Measurements from ENCODE around the gene PDE7B. TPM values are rescaled to one million over a fixed set of nuclear protein-coding genes. Genes with fewer than 3 reads are reported as not detected.

Gene PDE7B
- total RNA-seq, 3 donors from 2014 or later = 2.1 to 4.0 (median 2.2) TPM

GRCh38 chr6:135971351-135971750 lies 119.8 kb downstream of the PDE7B start:
- DNase-seq (no peak), ATAC-seq (no peak)
- intact Hi-C loops (cut with DNase I, micrococcal nuclease) = no loop called here
- Histone ChIP-seq H3K9me3 (no peaks in the 10 kb centered on the region), H3K4me3 (no peak overlapping the region), H3K4me1 (ENCODE audit: low read depth) (no peaks in the 10 kb centered on the region), H3K36me3 (ENCODE audit: low read depth) (no peaks in the 10 kb centered on the region)
- TF ChIP-seq CTCF (IDR thresholded peaks at IDR 0.05) = no peak

GRCh38 chr6:135972150-135972549 lies 120.6 kb downstream of the PDE7B start:
- TF ChIP-seq CTCF (IDR thresholded peaks at IDR 0.05) = no peak
- no peak for ATAC-seq
- intact Hi-C loops (cut with DNase I, micrococcal nuclease) = no loop called here

GRCh38 chr6:135972586-135972985 lies 121.1 kb downstream of the PDE7B start:
- intact Hi-C loops (cut with DNase I, micrococcal nuclease) = no loop called here
- ATAC-seq (no peak), DNase-seq (no peak)
- H3K4me3 ChIP-seq = no peak overlapping the region
- no peaks in the 10 kb centered on the region for H3K9me3 ChIP-seq
- no peak for TF ChIP-seq CTCF (IDR thresholded peaks at IDR 0.05)
- no peaks in the 10 kb centered on the region for H3K36me3 ChIP-seq (ENCODE audit: low read depth)
- no peaks in the 10 kb centered on the region for H3K4me1 ChIP-seq (ENCODE audit: low read depth)

More at GRCh38 chr6:135972150-135972549, 120.6 kb downstream of the PDE7B start:
- Histone ChIP-seq H3K9me3 (no peaks in the 10 kb centered on the region), H3K4me1 (ENCODE audit: low read depth) (no peaks in the 10 kb centered on the region), H3K36me3 (ENCODE audit: low read depth) (no peaks in the 10 kb centered on the region), H3K4me3 (no peak overlapping the region)
- DNase-seq = no peak

GRCh38 chr6:135974426-135974825 lies 122.9 kb downstream of the PDE7B start:
- Histone ChIP-seq H3K36me3 (ENCODE audit: low read depth) (no peaks in the 10 kb centered on the region), H3K4me1 (ENCODE audit: low read depth) (no peaks in the 10 kb centered on the region), H3K9me3 (no peaks in the 10 kb centered on the region), H3K4me3 (no peak overlapping the region)
- DNase-seq (no peak), ATAC-seq (no peak)
- intact Hi-C loops (cut with DNase I, micrococcal nuclease) = no loop called here
- no peak for TF ChIP-seq CTCF (IDR thresholded peaks at IDR 0.05)

- intact Hi-C loops (cut with DNase I, micrococcal nuclease) = no loop called here
- ATAC-seq (no peak), DNase-seq (no peak)
- H3K9me3 ChIP-seq = no peaks in the 10 kb centered on the region
- no peaks in the 10 kb centered on the region for H3K36me3 ChIP-seq (ENCODE audit: low read depth)
- no peak overlapping the region for H3K4me3 ChIP-seq
- no peak for TF ChIP-seq CTCF (IDR thresholded peaks at IDR 0.05)
- no peaks in the 10 kb centered on the region for H3K4me1 ChIP-seq (ENCODE audit: low read depth)
Measured at GRCh38 chr6:135976585-135976984, 125.1 kb downstream of the PDE7B start.

GRCh38 chr6:135983093-135983492 lies 131.6 kb downstream of the PDE7B start:
- intact Hi-C loops (cut with DNase I, micrococcal nuclease) = no loop called here
- TF ChIP-seq CTCF (IDR thresholded peaks at IDR 0.05) = no peak
- Histone ChIP-seq H3K36me3 (ENCODE audit: low read depth) (no peaks in the 10 kb centered on the region), H3K9me3 (no peaks in the 10 kb centered on the region), H3K4me3 (no peak overlapping the region), H3K4me1 (ENCODE audit: low read depth) (no peaks in the 10 kb centered on the region)
- DNase-seq = no peak
- no peak for ATAC-seq

Data from mucosa of descending colon (tissue), 3 donors.